Lung (tissue), 12 donors: ENCODE results near the gene ASIP. TPM values are rescaled to one million over a fixed set of nuclear protein-coding genes. Genes with fewer than 3 reads are reported as not detected.
A peak's percentile ranks its signal among the peaks of the same experiment; 100 is the strongest.
"Not testable (repeated sequence)": the region's sequence is repeated elsewhere in the genome, so short reads cannot be mapped to it uniquely, and the experiment has no call there.

Experiments
- ATAC-seq: fragments of 200-7000 bp; cut with Tn5 transposase; one replicate; pipeline ENCODE4 v1.9.1; 2020; ENCODE audit warnings: moderate number of reproducible peaks; ENCODE audit not compliant: insufficient read depth, low FRiP score
- DNase-seq, 3 donors: peaks; one replicate each; pipeline ENCODE4 v3.0.0-alpha.2; 2013 to 2017
- H3K27ac ChIP-seq, 2 donors: one replicate each; pipeline ENCODE4 v1.5.1; 2013; ENCODE audit warnings: mild to moderate bottlenecking in 2 of 2, moderate library complexity in 2 of 2, control low read depth in 1 of 2, inconsistent platforms in 1 of 2, low read depth in 1 of 2, low read length in 1 of 2
- H3K27me3 ChIP-seq, 3 donors: one replicate each; pipeline ENCODE4 v1.5.1; 2013; ENCODE audit warnings: low read length in 2 of 3; ENCODE audit not compliant: control insufficient read depth in 3 of 3, insufficient read depth in 3 of 3
- H3K36me3 ChIP-seq, 4 donors: one replicate each; pipeline ENCODE4 v1.5.1; 2013; ENCODE audit warnings: low read length in 4 of 4, mild to moderate bottlenecking in 1 of 4, moderate library complexity in 1 of 4; ENCODE audit not compliant: control insufficient read depth in 4 of 4, insufficient read depth in 4 of 4
- H3K4me1 ChIP-seq, 5 donors: one replicate each; pipeline ENCODE4 v1.5.1; 2013; ENCODE audit warnings: low read length in 5 of 5, mild to moderate bottlenecking in 2 of 5, moderate library complexity in 1 of 5; ENCODE audit not compliant: control insufficient read depth in 5 of 5, insufficient read depth in 5 of 5
- H3K4me3 ChIP-seq: one replicate; pipeline ENCODE4 v1.5.1; 2013; ENCODE audit warnings: mild to moderate bottlenecking, control low read depth, moderate library complexity
- H3K9ac ChIP-seq, 2 donors: one replicate each; pipeline ENCODE4 v1.5.1; 2013; ENCODE audit warnings: low read length in 2 of 2, control low read depth in 1 of 2; ENCODE audit not compliant: insufficient read depth in 1 of 2
- H3K9me3 ChIP-seq, 4 donors: one replicate each; pipeline ENCODE4 v1.5.1; 2013; ENCODE audit warnings: low read length in 3 of 4, mild to moderate bottlenecking in 1 of 4, moderate library complexity in 1 of 4; ENCODE audit not compliant: control insufficient read depth in 4 of 4, insufficient read depth in 3 of 4
- CTCF ChIP-seq: IDR thresholded peaks from 2 replicates; pipeline ENCODE4 v1.5.1; 2012; ENCODE audit warnings: mild to moderate bottlenecking; ENCODE audit errors: control extremely low read depth, extremely low read depth
- WGBS, 2 donors: extraction: QIAGEN DNeasy Blood & Tissue Kit; methylation state at CpG; one replicate each; pipeline ENCODE4 v1.1.7; 2013; 5-methylcytosine and 5-hydroxymethylcytosine counted together
- polyA plus RNA-seq, 2 donors: library from polyadenylated mRNA; stranded (reverse); fragments of 200-250 nt; gene quantifications; one replicate each; pipeline ENCODE4 v1.2.1, GENCODE V29; 2013
- total RNA-seq, 2 donors: library from RNA; depleted of rRNA in 1 of 2; stranded (reverse); fragments of >200 nt in 1 of 2; gene quantifications; one replicate each; pipeline ENCODE4 v1.2.1, GENCODE V29; 2014 to 2021
- donor health status: control.
- donor health status: control.
- donor health status: Bipolar disorder and iron deficiency.
- donor health status: healthy.
- donor health status: DM: yes; HTN: yes; CAD: no.

The ASIP gene
- total and polyA plus RNA-seq, 4 donors: 0.15 to 0.87 TPM; not detected in 2

DNA sequence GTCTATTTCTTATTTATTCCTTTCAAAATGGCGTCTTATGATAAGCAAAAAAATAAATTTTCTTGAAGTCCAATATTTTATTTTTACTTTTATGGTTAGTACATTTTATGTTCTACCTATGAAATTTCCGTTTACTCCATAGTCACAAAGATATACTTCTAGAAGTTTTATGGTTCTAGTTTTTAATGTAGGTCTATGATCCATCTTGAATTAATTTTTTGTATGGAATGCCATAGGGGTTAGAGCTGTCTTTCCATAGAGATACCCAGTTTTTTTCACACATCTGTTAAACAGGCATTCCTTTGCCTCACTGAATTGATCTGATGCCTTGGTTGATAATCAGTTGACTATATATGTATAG, 24.9 kb upstream of the ASIP start:
- H3K4me3 ChIP-seq: no peak overlapping the region
- no peak overlapping the region for H3K9ac ChIP-seq
- WGBS, 2 donors: 6 to 9% methylated on average over 2 of the region's 2 CpGs

GRCh38 chr20:34220561-34220960, 20.7 kb upstream of the ASIP start:
- H3K4me1 ChIP-seq: peaks cover 0 to 2% (median 0%) of the 10 kb centered on the region in 5 donors
- no peak for DNase-seq
- no peaks in the 10 kb centered on the region for H3K9me3 ChIP-seq
- H3K36me3 ChIP-seq: no peaks in the 10 kb centered on the region
- H3K4me3 ChIP-seq: no peak overlapping the region
- no peaks in the 10 kb centered on the region for H3K27me3 ChIP-seq
- no peak for TF ChIP-seq CTCF
- no peak for ATAC-seq
- WGBS, 2 donors: 54 to 58% methylated on average over 5 of the region's 5 CpGs
- H3K27ac ChIP-seq: no peak overlapping the region
- no peak overlapping the region for H3K9ac ChIP-seq

More for the DNA sequence above, 24.9 kb upstream of the ASIP start:
- H3K9me3 ChIP-seq: peaks cover 0 to 3% (median 0%) of the 10 kb centered on the region in 4 donors
- H3K4me1 ChIP-seq: peaks cover 0 to 5% (median 0%) of the 10 kb centered on the region in 5 donors
- DNase-seq (no peak), ATAC-seq (no peak)
- H3K27ac ChIP-seq: no peak overlapping the region
- TF ChIP-seq CTCF: no peak
- no peaks in the 10 kb centered on the region for H3K36me3 ChIP-seq
- H3K27me3 ChIP-seq: no peaks in the 10 kb centered on the region

DNA sequence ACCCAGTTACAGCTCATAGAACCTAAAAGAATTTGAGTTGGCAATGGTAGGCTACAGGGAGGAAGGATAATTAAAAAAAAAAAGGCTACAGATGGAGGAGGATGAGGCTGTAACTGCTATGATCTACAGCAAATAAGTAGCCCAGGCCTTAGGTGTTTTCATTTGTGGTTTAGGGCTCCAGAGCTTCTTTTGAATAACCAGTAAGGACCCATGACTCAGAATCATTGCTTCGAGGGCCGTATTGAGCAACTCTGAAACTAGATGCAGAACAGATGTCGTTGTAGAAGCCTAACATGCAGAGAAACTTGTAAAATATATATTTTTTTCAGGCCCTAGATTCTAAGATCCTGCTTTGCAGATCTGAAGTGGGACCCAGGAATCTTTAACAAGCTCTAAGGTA, 19.0 kb upstream of the ASIP start:
- peak in 1 of 3 donors; percentile 41 for DNase-seq
- H3K36me3 ChIP-seq: no peaks in the 10 kb centered on the region
- ATAC-seq: peak; percentile 58
- no peaks in the 10 kb centered on the region for H3K9me3 ChIP-seq
- no peak for TF ChIP-seq CTCF
- H3K27ac ChIP-seq: no peak overlapping the region
- 41 to 52% methylated on average over 3 of the region's 3 CpGs for WGBS, 2 donors
- no peak overlapping the region for H3K9ac ChIP-seq
- H3K4me3 ChIP-seq: no peak overlapping the region
- no peaks in the 10 kb centered on the region for H3K27me3 ChIP-seq
- H3K4me1 ChIP-seq: no peaks in the 10 kb centered on the region

GRCh38 chr20:34224251-34224650, 17.0 kb upstream of the ASIP start:
- H3K9me3 ChIP-seq, H3K27ac ChIP-seq, H3K27me3 ChIP-seq, H3K9ac ChIP-seq, H3K36me3 ChIP-seq, ATAC-seq, DNase-seq, H3K4me1 ChIP-seq, H3K4me3 ChIP-seq: not testable (repeated sequence)
- WGBS, 2 donors: 89 to 92% methylated on average over 1 of the region's 2 CpGs
